ENCODE results near the gene STRN4.
A peak's percentile ranks its signal among the peaks of the same experiment; 100 is the strongest.
"Not testable (repeated sequence)": the region's sequence is repeated elsewhere in the genome, so short reads cannot be mapped to it uniquely, and the experiment has no call there.

STRN4 gene

GRCh38 chr19:46714444-46715106 is 31.7 kb downstream of the STRN4 start:
- peak in 1 of 2 experiments; percentile 41 for DNase-seq (ENCODE audit: low read depth in 2 of 2)

DNA sequence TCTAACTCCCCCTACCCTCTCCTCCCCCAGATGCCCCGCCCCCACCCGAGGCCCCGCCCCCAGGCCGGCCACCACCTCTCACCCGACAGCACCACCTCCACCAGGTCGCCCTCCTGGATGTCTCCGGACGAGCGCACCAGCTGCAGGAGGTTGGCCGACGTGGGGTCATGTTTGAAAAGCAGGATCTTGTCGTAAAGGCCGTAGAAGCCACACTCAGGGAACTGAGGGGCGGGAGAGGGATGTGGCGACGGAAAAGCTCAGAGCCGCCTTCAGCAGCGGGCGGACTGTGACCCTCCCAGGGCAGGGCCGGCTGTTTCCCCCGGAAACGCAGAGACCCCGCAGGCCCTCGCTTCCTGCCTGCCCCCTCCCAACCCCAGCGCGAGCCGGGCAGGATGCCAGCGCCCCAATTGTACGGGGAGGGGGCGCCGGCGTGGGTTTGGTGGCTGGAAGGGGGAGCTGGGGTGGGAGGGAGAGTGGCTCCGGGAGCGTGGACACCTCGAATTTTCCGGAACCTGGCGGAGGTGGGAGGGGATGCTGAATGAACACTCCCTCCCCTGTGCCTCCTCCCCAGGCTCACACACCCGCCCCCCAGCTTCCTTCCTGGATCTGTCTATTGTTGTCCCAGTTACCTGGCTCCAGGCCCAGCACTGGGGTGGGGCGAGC is 32.3 kb downstream of the STRN4 start:
- DNase-seq (ENCODE audit: low read depth in 2 of 2) = peak in 1 of 2 experiments; percentile 65

DNA sequence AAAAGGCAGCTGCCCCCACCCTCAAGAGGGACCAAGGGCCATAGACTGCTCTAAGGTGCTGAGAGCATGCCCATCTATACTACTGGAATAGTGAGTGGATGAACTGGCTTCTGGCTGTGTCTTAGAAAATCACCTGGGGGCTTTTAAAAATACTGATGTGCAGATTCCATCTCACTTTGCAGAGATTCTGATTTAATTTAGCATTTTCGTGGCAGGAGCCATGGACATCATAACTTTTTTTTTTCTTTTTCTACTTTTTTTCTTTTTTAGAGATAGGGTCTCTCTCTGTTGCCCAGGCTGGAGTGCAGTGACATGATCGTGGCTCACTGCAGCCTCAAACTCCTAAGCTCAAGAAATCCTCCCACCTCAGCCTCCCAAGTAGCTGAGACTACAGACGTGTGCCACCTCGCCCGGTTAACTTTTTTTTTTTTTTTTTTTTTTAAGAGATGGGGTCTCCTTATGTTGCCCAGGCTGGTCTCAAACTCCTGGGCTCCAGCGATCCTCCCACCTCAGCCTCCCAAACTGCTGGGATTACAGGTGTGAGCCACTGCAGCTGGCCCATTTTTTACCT is 33.4 kb downstream of the STRN4 start:
- DNase-seq (ENCODE audit: low read depth in 2 of 2) = not testable (repeated sequence)

DNA sequence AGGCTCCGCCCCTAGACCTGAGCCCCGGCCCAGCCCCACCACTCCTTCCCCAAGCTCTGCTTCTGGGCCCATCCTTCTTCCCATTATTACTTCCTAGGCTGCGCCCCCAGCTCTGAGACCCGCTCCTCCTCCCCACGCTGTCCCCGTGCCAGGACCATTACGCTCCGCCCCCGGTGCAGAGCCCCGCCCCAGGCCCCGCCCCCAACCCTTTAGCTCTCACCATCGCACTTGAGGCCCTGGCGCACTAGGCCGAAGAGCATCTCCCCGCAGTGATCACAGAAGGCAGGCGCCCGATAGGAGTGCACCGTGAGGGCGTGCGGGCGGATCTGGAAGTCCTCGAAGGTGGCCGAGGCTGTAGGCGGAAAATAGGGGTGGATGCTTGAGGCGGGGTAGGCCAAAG is 35.6 kb downstream of the STRN4 start:
- DNase-seq (ENCODE audit: low read depth in 2 of 2) = no peak

DNA sequence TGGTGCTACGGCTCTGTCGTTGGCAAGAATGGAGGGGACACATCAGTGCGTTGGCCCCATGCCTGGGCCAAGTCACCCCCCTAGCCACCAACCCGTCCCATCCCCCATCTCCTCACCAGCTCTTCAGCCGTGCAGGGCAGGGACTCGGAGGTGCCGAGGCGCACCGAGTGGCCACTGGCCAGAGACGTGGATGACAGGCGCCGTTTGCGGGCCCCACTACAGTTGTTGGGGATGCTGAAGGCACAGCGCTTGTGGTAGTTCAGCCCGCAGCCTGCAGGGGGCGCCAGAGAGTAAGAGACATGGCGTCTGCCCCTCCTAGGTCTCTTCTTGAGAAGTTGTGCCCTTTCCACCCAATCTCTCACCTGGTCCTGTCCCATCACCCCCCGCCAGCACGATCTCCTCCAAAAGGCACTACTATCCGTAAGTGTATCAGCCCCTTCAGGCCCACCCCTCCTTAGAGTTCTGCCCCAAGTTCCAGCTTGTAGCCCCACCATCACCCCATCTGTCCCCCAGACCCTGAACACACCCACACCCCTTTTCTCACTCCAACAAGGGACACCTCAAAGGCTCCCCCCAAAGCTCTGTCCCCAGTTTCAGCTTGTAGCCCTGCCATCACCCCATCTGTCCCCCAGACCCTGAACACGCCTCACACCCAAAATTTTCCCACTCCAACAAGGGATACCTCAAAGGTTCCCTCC is 41.7 kb downstream of the STRN4 start:
- peak; percentile 67 to 90 for DNase-seq (ENCODE audit: low read depth in 2 of 2)

DNA sequence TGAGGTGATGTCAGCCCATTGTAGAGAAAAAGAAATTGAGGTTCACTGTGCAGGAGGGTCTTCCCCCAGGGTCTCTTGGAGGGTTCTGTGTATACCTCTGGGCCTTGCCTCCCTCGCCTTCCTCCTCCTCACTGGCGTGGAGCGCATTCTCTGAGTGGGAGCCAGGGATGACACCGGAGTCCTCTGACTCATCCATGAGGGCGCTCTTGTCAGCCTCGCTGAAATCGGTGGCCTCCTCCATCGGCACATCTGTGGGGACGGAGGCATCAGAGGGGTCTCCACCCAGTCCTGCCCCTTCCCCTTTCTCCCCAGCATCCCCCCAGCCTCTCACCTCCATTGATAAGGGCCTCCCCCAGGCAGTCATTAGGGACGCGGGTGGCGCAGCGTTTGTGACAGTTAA is 45.5 kb downstream of the STRN4 start:
- DNase-seq (ENCODE audit: low read depth in 2 of 2) = no peak

GRCh38 chr19:46698395-46699321 is 47.6 kb downstream of the STRN4 start:
- no peak for DNase-seq (ENCODE audit: low read depth in 2 of 2)

DNA sequence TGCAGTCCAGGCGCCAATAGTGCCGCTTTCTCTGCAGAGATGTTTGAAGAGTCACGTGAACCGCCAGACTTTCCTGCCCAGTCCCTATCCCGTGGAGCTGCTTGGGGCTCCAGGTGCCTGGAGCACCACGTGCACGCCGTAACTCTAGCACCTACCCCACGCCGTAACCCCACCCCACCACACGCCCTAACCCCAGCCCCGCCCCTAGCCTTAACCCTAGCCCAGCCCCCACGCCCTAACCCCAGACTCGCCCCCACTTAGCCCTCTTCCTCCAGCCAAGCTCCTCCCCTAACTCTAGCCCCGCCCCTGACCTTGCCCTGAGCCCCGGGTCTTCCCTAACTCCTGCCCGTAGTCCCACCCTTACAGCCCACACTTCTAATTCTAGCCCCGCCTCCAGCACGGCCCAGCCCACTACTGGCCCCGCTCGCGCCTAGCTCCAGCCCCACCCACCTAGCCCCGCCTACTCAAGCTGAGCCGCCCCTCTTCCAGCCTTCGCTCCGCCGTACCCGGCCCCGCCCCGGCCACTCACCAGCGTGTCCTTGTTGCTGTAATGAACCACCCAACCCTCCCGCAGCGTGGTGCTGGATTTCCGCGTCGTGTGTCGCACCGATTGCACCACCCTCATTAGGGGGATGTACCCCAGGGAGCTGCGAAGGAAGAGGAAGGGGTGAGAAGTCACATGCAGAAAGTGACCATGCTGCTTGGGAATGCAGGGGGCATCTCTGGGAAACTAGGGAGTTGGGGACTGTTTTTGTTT is 48.9 kb downstream of the STRN4 start:
- DNase-seq (ENCODE audit: low read depth in 2 of 2) = no peak

DNA sequence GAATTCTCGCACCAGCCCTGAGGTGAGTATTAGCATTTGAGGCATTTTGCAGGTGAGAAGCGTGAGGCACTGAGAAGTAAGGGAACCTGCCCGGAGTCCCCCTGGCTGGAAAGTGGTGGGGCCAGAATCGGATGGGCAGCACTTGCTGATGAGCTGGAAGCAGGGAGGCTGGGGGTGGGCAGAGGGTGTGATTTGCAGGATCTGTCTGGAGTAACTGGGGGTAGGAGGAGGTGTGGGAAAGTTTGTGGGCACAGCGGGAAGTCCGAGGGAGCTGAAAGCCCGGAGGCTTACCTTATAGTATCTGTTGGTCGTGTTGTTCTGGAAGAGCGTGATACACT is 49.4 kb downstream of the STRN4 start:
- DNase-seq (ENCODE audit: low read depth in 2 of 2) = no peak

- DNase-seq (ENCODE audit: low read depth in 2 of 2) = no peak
These were observed 50.2 kb downstream of the STRN4 start for GRCh38 chr19:46696052-46696451.

- DNase-seq (ENCODE audit: low read depth in 2 of 2) = no peak
These were observed 52.5 kb downstream of the STRN4 start for GRCh38 chr19:46693760-46694159.

GRCh38 chr19:46692918-46693722 is 53.1 kb downstream of the STRN4 start:
- DNase-seq (ENCODE audit: low read depth in 2 of 2) = no peak

- no peak for DNase-seq (ENCODE audit: low read depth in 2 of 2)
These were observed 54.3 kb downstream of the STRN4 start for GRCh38 chr19:46691948-46692347.

- DNase-seq (ENCODE audit: low read depth in 2 of 2) = no peak
These were observed 55.1 kb downstream of the STRN4 start for GRCh38 chr19:46691104-46691503.

DNA sequence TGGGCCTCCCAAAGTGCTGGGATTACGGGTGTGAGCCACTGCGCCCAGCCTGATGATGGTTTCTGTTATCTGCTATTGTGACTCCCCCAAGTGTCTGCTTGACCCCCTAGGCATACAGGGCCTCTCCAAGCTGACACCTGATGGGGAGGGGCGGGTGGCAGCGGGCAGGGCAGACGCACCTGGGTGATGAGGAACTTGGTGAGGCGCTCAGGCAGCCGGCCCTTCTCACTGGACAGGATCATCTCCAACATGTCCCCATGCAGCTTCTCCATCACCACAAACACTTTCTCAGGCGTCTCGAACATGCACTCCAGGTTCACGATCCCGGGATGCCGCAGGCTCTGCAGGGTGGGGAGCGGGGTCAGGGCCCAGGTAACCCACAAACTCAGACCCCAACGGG is 56.9 kb downstream of the STRN4 start:
- no peak for DNase-seq (ENCODE audit: low read depth in 2 of 2)

DNA sequence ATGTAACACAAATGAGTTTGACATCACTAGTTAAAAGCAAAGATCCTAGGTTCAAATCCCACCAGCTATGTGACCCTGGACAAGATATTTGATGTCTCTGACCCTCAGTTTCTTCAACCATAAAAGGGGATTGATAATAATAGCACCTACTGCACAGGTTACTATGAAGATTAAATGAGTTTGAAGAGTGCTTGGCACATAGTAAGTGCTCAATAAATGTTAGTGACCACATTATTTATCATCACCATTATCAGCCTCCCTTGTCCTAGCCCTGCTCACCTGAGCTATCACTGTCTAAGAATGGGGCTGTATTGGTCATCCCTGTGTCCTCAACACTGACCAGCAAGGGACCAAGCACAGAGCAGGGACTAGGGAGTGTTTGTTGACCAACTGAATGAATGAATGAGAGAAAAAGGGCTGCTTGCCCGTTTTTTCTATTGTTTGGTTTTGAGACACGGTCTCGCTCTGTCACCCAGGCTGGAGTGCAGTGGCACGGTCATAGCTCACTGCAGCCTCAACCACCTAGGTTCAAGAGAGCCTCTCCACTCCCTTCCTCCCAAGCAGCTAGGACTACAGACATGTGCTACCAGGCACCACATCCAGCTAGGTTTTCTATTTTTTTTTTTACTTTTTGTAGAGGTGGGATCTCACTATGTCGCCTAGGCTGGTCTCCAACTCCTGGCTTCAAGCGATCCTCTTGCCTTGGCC is 58.7 kb downstream of the STRN4 start:
- DNase-seq (ENCODE audit: low read depth in 2 of 2) = no peak

DNA sequence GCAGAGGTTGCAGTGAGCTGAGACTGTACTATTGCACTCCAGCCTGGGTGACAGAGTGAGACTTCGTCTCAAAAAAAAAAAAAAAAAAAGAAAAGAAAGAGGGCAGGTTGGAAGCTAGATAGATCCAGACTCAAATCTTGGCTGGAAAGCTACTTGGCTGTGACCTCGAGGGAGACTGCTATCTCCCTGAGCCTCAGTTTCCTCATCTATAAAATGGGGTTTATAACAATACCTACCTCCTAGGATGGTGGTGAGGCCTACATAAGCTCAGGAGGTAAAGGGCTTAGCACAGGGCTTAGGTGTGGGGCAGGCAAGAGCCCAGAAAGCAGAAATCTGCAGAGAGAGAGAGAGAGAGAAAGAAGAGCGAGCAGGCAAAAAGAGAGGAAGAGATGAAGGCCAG is 61.1 kb downstream of the STRN4 start:
- DNase-seq (ENCODE audit: low read depth in 2 of 2) = no peak

DNA sequence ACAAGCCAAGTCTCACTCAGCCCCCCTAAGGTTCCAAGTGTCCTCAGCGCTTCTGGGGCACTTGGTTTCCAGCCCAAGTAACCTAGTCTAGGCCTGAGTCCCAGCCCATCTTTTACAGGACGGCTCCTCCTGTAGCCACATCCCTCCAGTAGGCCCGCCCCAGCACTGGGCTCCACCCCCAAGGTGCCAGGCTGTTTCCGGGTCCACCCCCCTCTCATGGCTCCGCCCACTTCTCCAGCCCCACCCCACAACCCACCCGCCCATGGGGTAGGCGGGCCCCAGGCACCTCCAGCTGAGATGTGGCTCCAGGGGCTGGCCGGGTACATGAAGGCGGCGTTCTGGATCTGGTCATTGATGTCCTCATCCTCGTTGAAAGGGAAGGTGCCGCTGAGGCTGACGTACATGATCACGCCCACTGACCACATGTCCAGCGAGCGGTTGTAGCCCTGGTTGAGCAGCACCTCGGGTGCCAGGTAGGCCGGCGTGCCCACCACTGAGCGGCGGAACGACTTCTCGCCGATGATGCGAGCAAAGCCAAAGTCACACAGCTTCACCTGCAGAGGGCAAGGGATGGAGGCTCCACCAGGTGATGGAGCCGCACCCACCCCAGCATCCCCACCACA is 68.0 kb downstream of the STRN4 start:
- peak; percentile 24 to 51 for DNase-seq (ENCODE audit: low read depth in 2 of 2)
